ENCODE data around the gene EEF1AKMT2. TPM values are rescaled to one million over a fixed set of nuclear protein-coding genes. Genes with fewer than 3 reads are reported as not detected.

Gene EEF1AKMT2
- total and polyA plus RNA-seq, 4 experiments from 2014 or later: 18.2 to 31.1 (median 22.1) TPM

GRCh38 chr10:124712704-124713407, 78.8 kb downstream of the EEF1AKMT2 start:
- no peaks in the 10 kb centered on the region for H3K9me3 ChIP-seq (ENCODE audit: control insufficient read depth in 1 of 2, low read length in 2 of 2)
- H3K27me3 ChIP-seq (ENCODE audit: insufficient read depth, low read length): no peaks in the 10 kb centered on the region
- peak overlapping the region; percentile 31 for H3K27ac ChIP-seq (ENCODE audit: low read depth, low read length)
- ChIA-PET CTCF (ENCODE audit: partially characterized antibody) (interaction anchor here (0.9 to 22.6 kb wide), 8 partner anchors 8 to 85 kb away, joined by 3 to 556 read pairs (median 62); no protein-coding TSS in a partner anchor), POLR2A (ENCODE audit: partially characterized antibody) (interaction anchor here (0.7 to 20.9 kb wide), 12 partner anchors 10 to 65 kb away, joined by 3 to 544 read pairs (median 6); no protein-coding TSS in a partner anchor)
- DNase-seq: peak in 1 of 5 donors; percentile 31
- Mint-ChIP-seq H3K4me3 (peak overlapping the region in 4 of 8 donors; percentile 39 to 60 (median 54)), H3K36me3 (peaks cover 14 to 16% of the 10 kb centered on the region in 2 donors), H3K4me1 (peaks cover 80 to 93% (median 86%) of the 10 kb centered on the region in 4 donors), H3K27me3 (no peaks in the 10 kb centered on the region), H3K27ac (peak overlapping the region; percentile 77 to 91 (median 87)), H3K9me3 (no peaks in the 10 kb centered on the region)
- no peak overlapping the region for H3K4me3 ChIP-seq (ENCODE audit: low read length in 2 of 2)
- H3K4me1 ChIP-seq (ENCODE audit: insufficient read depth, low read length): peaks cover 97% of the 10 kb centered on the region
- intact Hi-C loops (cut with micrococcal nuclease): no loop called here
- H3K36me3 ChIP-seq (ENCODE audit: insufficient read depth, low read length): no peaks in the 10 kb centered on the region

GRCh38 chr10:124711145-124711544, 80.5 kb downstream of the EEF1AKMT2 start:
- intact Hi-C loops (cut with micrococcal nuclease): no loop called here
- H3K4me1 ChIP-seq (ENCODE audit: insufficient read depth, low read length): peaks cover 97% of the 10 kb centered on the region
- ChIA-PET CTCF (ENCODE audit: partially characterized antibody) (no interaction called here), POLR2A (ENCODE audit: partially characterized antibody) (no interaction called here)
- H3K27me3 ChIP-seq (ENCODE audit: insufficient read depth, low read length): no peaks in the 10 kb centered on the region
- peak overlapping the region; percentile 90 for H3K27ac ChIP-seq (ENCODE audit: low read depth, low read length)
- peaks cover under 1% of the 10 kb centered on the region for H3K36me3 ChIP-seq (ENCODE audit: insufficient read depth, low read length)
- no peaks in the 10 kb centered on the region for H3K27me3 Mint-ChIP-seq
- H3K9me3 ChIP-seq (ENCODE audit: control insufficient read depth in 1 of 2, low read length in 2 of 2): no peaks in the 10 kb centered on the region
- peak in 1 of 5 donors; percentile 4 for DNase-seq
- H3K4me1 Mint-ChIP-seq: peaks cover 78 to 93% (median 84%) of the 10 kb centered on the region in 4 donors
- no peak overlapping the region for H3K4me3 ChIP-seq (ENCODE audit: low read length in 2 of 2)
- no peaks in the 10 kb centered on the region for H3K9me3 Mint-ChIP-seq
- H3K4me3 Mint-ChIP-seq: peak overlapping the region in 2 of 8 donors; percentile 12 to 39
- peaks cover 11 to 25% of the 10 kb centered on the region in 2 donors for H3K36me3 Mint-ChIP-seq
- peak overlapping the region; percentile 16 to 97 (median 88) for H3K27ac Mint-ChIP-seq

- Histone ChIP-seq H3K4me1 (ENCODE audit: insufficient read depth, low read length) (peaks cover 97% of the 10 kb centered on the region), H3K27ac (ENCODE audit: low read depth, low read length) (peak overlapping the region; percentile 90), H3K36me3 (ENCODE audit: insufficient read depth, low read length) (peaks cover 8% of the 10 kb centered on the region), H3K4me3 (ENCODE audit: low read length in 2 of 2) (no peak overlapping the region), H3K9me3 (ENCODE audit: control insufficient read depth in 1 of 2, low read length in 2 of 2) (no peaks in the 10 kb centered on the region), H3K27me3 (ENCODE audit: insufficient read depth, low read length) (no peaks in the 10 kb centered on the region)
- H3K4me1 Mint-ChIP-seq: peaks cover 76 to 93% (median 84%) of the 10 kb centered on the region in 4 donors
- POLR2A ChIA-PET (ENCODE audit: partially characterized antibody): interaction anchor here (0.7 to 15.3 kb wide), 7 partner anchors 8 to 35 kb away, joined by 3 to 544 read pairs (median 5); no protein-coding TSS in a partner anchor
- H3K4me3 Mint-ChIP-seq: peak overlapping the region in 3 of 8 donors; percentile 17 to 66 (median 39)
- no peaks in the 10 kb centered on the region for H3K9me3 Mint-ChIP-seq
- intact Hi-C loops (cut with micrococcal nuclease): no loop called here
- no peaks in the 10 kb centered on the region for H3K27me3 Mint-ChIP-seq
- peak overlapping the region; percentile 88 to 97 (median 93) for H3K27ac Mint-ChIP-seq
- CTCF ChIA-PET (ENCODE audit: partially characterized antibody): interaction anchor here (0.7 to 11.1 kb wide), 3 partner anchors 5 to 32 kb away, joined by 3 to 201 read pairs (median 50); no protein-coding TSS in a partner anchor
- no peak for DNase-seq
- H3K36me3 Mint-ChIP-seq: peaks cover 11 to 30% of the 10 kb centered on the region in 2 donors
Observed at GRCh38 chr10:124710266-124710881, 81.3 kb downstream of the EEF1AKMT2 start.

- no peak for DNase-seq
- H3K36me3 ChIP-seq (ENCODE audit: insufficient read depth, low read length): peaks cover 13% of the 10 kb centered on the region
- ChIA-PET POLR2A (ENCODE audit: partially characterized antibody) (interaction anchor here (0.7 to 15.3 kb wide), 7 partner anchors 8 to 34 kb away, joined by 3 to 544 read pairs (median 5); no protein-coding TSS in a partner anchor), CTCF (ENCODE audit: partially characterized antibody) (interaction anchor here (0.7 to 11.1 kb wide), 3 partner anchors 6 to 31 kb away, joined by 3 to 201 read pairs (median 50); no protein-coding TSS in a partner anchor)
- intact Hi-C loops (cut with micrococcal nuclease): loop anchor here (1.0 kb wide), 1 partner anchor 8 kb away; no protein-coding TSS in a partner anchor
- H3K4me1 ChIP-seq (ENCODE audit: insufficient read depth, low read length): peaks cover 97% of the 10 kb centered on the region
- peak overlapping the region in 3 of 8 donors; percentile 11 to 39 (median 22) for H3K4me3 Mint-ChIP-seq
- H3K27me3 Mint-ChIP-seq: no peaks in the 10 kb centered on the region
- H3K4me3 ChIP-seq (ENCODE audit: low read length in 2 of 2): no peak overlapping the region
- no peaks in the 10 kb centered on the region for H3K9me3 ChIP-seq (ENCODE audit: control insufficient read depth in 1 of 2, low read length in 2 of 2)
- H3K27me3 ChIP-seq (ENCODE audit: insufficient read depth, low read length): no peaks in the 10 kb centered on the region
- peaks cover 75 to 93% (median 84%) of the 10 kb centered on the region in 4 donors for H3K4me1 Mint-ChIP-seq
- H3K36me3 Mint-ChIP-seq: peaks cover 14 to 33% of the 10 kb centered on the region in 2 donors
- no peaks in the 10 kb centered on the region for H3K9me3 Mint-ChIP-seq
- peak overlapping the region; percentile 74 to 97 (median 93) for H3K27ac Mint-ChIP-seq
- peak overlapping the region; percentile 90 for H3K27ac ChIP-seq (ENCODE audit: low read depth, low read length)
Observed at GRCh38 chr10:124709861-124710260, 81.8 kb downstream of the EEF1AKMT2 start.

GRCh38 chr10:124708922-124709520, 82.7 kb downstream of the EEF1AKMT2 start:
- Histone ChIP-seq H3K27me3 (ENCODE audit: insufficient read depth, low read length) (no peaks in the 10 kb centered on the region), H3K9me3 (ENCODE audit: control insufficient read depth in 1 of 2, low read length in 2 of 2) (no peaks in the 10 kb centered on the region), H3K4me1 (ENCODE audit: insufficient read depth, low read length) (peaks cover 97% of the 10 kb centered on the region), H3K27ac (ENCODE audit: low read depth, low read length) (peak overlapping the region; percentile 90), H3K36me3 (ENCODE audit: insufficient read depth, low read length) (peaks cover 18% of the 10 kb centered on the region), H3K4me3 (ENCODE audit: low read length in 2 of 2) (no peak overlapping the region)
- no peaks in the 10 kb centered on the region for H3K9me3 Mint-ChIP-seq
- H3K27me3 Mint-ChIP-seq: no peaks in the 10 kb centered on the region
- peak overlapping the region; percentile 90 to 97 (median 95) for H3K27ac Mint-ChIP-seq
- H3K36me3 Mint-ChIP-seq: peaks cover 21 to 41% of the 10 kb centered on the region in 2 donors
- DNase-seq: peak in 1 of 5 donors; percentile 53
- peaks cover 78 to 93% (median 86%) of the 10 kb centered on the region in 4 donors for H3K4me1 Mint-ChIP-seq
- POLR2A ChIA-PET (ENCODE audit: partially characterized antibody): interaction anchor here (1.0 to 15.3 kb wide), 10 partner anchors 12 to 72 kb away, joined by 4 to 544 read pairs (median 16); no protein-coding TSS in a partner anchor
- peak overlapping the region in 7 of 8 donors; percentile 40 to 77 (median 57) for H3K4me3 Mint-ChIP-seq
- intact Hi-C loops (cut with micrococcal nuclease): loop anchor here (1.0 kb wide), 1 partner anchor 9 kb away; no protein-coding TSS in a partner anchor
- CTCF ChIA-PET (ENCODE audit: partially characterized antibody): interaction anchor here (1.0 to 11.1 kb wide), 9 partner anchors 7 to 65 kb away, joined by 3 to 201 read pairs (median 11); no protein-coding TSS in a partner anchor

GRCh38 chr10:124708246-124708779, 83.4 kb downstream of the EEF1AKMT2 start:
- H3K36me3 ChIP-seq (ENCODE audit: insufficient read depth, low read length): peaks cover 18% of the 10 kb centered on the region
- CTCF ChIA-PET (ENCODE audit: partially characterized antibody): interaction anchor here (1.0 to 11.1 kb wide), 12 partner anchors 8 to 64 kb away, joined by 3 to 201 read pairs (median 6); no protein-coding TSS in a partner anchor
- peaks cover 22 to 45% of the 10 kb centered on the region in 2 donors for H3K36me3 Mint-ChIP-seq
- H3K27ac Mint-ChIP-seq: peak overlapping the region; percentile 90 to 97 (median 95)
- H3K9me3 Mint-ChIP-seq: no peaks in the 10 kb centered on the region
- H3K9me3 ChIP-seq (ENCODE audit: control insufficient read depth in 1 of 2, low read length in 2 of 2): no peaks in the 10 kb centered on the region
- H3K27me3 Mint-ChIP-seq: no peaks in the 10 kb centered on the region
- POLR2A ChIA-PET (ENCODE audit: partially characterized antibody): interaction anchor here (1.0 to 15.3 kb wide), 10 partner anchors 11 to 72 kb away, joined by 4 to 544 read pairs (median 16); no protein-coding TSS in a partner anchor
- peaks cover 77 to 93% (median 86%) of the 10 kb centered on the region in 4 donors for H3K4me1 Mint-ChIP-seq
- peak overlapping the region in 7 of 8 donors; percentile 43 to 84 (median 60) for H3K4me3 Mint-ChIP-seq
- peak in 1 of 5 donors; percentile 11 for DNase-seq
- intact Hi-C loops (cut with micrococcal nuclease): no loop called here
- H3K4me3 ChIP-seq (ENCODE audit: low read length in 2 of 2): no peak overlapping the region
- peaks cover 97% of the 10 kb centered on the region for H3K4me1 ChIP-seq (ENCODE audit: insufficient read depth, low read length)
- no peaks in the 10 kb centered on the region for H3K27me3 ChIP-seq (ENCODE audit: insufficient read depth, low read length)
- peak overlapping the region; percentile 90 for H3K27ac ChIP-seq (ENCODE audit: low read depth, low read length)
